ENCODE measurements around the gene KLK5.

- no peak for TF ChIP-seq EZH2 (IDR thresholded peaks at IDR 0.05; ENCODE audit: borderline replicate concordance, insufficient read depth, low read depth, low read length, poor library complexity, severe bottlenecking)
- TF ChIP-seq, protein P1, sequence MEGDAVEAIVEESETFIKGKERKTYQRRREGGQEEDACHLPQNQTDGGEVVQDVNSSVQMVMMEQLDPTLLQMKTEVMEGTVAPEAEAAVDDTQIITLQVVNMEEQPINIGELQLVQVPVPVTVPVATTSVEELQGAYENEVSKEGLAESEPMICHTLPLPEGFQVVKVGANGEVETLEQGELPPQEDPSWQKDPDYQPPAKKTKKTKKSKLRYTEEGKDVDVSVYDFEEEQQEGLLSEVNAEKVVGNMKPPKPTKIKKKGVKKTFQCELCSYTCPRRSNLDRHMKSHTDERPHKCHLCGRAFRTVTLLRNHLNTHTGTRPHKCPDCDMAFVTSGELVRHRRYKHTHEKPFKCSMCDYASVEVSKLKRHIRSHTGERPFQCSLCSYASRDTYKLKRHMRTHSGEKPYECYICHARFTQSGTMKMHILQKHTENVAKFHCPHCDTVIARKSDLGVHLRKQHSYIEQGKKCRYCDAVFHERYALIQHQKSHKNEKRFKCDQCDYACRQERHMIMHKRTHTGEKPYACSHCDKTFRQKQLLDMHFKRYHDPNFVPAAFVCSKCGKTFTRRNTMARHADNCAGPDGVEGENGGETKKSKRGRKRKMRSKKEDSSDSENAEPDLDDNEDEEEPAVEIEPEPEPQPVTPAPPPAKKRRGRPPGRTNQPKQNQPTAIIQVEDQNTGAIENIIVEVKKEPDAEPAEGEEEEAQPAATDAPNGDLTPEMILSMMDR (IDR thresholded peaks at IDR 0.05) = no peak
Observed at GRCh38 chr19:50931023-50931422, 21.8 kb downstream of the KLK5 start.
